Testis (tissue), 2 donors: ENCODE results near the gene C20orf173.

ENCODE experiments used
- POLR2A ChIP-seq: fragments of 450-650 bp; IDR thresholded peaks from one replicate; pipeline ENCODE4 v1.6.1; 2017; ENCODE audit warnings: antibody characterized with exemption, mild to moderate bottlenecking, moderate library complexity
- TF ChIP-seq, protein P1 (sequence below), 3 experiments: fragments of 450-650 bp in 2 of 3; fragments of 200-600 bp in 1 of 3; sonication (generic) in 1 of 3; IDR thresholded peaks; one replicate each; pipeline ENCODE4 v1.5.1; 2016 to 2019; ENCODE audit warnings: antibody characterized with exemption in 3 of 3, mild to moderate bottlenecking in 2 of 3, moderate library complexity in 1 of 3

DNA sequence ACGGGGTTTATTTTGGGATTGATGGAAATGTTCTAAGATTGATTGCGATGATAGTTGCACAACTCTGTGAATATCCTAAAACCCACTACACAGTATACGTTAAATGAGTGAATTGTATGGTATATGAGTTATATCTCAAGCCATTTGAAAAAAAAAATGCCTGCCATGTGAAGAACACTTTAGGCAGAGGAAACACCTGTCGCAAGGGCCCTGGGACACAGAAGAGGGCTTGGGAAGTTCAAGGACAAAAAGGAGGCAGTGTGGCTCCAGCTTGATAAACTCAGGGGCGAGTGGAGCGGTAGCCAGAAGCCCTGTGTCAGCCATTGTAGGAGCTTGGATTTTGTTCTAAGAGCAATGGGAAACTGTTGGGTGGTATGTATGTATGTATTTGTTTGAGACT, 37.1 kb downstream of the C20orf173 start:
- TF ChIP-seq POLR2A, result no peak
- TF ChIP-seq, protein P1, sequence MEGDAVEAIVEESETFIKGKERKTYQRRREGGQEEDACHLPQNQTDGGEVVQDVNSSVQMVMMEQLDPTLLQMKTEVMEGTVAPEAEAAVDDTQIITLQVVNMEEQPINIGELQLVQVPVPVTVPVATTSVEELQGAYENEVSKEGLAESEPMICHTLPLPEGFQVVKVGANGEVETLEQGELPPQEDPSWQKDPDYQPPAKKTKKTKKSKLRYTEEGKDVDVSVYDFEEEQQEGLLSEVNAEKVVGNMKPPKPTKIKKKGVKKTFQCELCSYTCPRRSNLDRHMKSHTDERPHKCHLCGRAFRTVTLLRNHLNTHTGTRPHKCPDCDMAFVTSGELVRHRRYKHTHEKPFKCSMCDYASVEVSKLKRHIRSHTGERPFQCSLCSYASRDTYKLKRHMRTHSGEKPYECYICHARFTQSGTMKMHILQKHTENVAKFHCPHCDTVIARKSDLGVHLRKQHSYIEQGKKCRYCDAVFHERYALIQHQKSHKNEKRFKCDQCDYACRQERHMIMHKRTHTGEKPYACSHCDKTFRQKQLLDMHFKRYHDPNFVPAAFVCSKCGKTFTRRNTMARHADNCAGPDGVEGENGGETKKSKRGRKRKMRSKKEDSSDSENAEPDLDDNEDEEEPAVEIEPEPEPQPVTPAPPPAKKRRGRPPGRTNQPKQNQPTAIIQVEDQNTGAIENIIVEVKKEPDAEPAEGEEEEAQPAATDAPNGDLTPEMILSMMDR (IDR thresholded peaks at IDR 0.05), result no peak
